Thyroid gland (tissue), 4 donors: ENCODE data around the gene FSTL4.

ENCODE experiments used
- POLR2A ChIP-seq, 2 donors: fragments of 450-650 bp; IDR thresholded peaks; one replicate each; pipeline ENCODE4 v1.6.1; 2017; ENCODE audit warnings: antibody characterized with exemption in 2 of 2, mild to moderate bottlenecking in 2 of 2, moderate library complexity in 1 of 2
- TF ChIP-seq, protein P1 (sequence below), 6 experiments: fragments of 200-600 bp in 3 of 6; fragments of 450-650 bp in 3 of 6; sonication (generic) in 3 of 6; IDR thresholded peaks; one replicate each; pipeline ENCODE4 v1.5.1; 2016 to 2019; ENCODE audit warnings: antibody characterized with exemption in 6 of 6, mild to moderate bottlenecking in 2 of 6, inconsistent platforms in 1 of 6, moderate library complexity in 1 of 6

DNA sequence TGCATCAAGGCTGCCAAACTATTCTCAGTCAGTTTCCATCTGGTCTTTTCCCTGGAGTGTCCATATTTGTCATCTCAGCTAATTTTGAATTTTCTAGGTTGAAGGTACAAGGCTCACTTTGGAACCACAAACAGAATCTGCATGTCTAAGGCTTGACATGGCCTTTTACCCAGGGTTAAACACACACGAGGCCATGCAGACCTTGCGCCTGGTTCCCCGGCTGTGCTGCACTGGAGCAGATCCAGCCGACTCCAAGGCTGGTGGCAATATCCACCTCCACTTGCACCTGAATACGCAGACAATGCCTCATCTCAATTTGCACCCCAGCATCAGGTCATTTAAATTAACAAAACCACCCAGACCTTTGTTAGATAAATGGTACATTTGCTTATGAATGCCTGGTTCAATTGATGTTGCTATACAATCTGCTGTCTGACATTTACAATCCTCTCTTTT lies 284.4 kb downstream of the FSTL4 start:
- TF ChIP-seq POLR2A (IDR thresholded peaks at IDR 0.05), result no peak
- TF ChIP-seq, protein P1, sequence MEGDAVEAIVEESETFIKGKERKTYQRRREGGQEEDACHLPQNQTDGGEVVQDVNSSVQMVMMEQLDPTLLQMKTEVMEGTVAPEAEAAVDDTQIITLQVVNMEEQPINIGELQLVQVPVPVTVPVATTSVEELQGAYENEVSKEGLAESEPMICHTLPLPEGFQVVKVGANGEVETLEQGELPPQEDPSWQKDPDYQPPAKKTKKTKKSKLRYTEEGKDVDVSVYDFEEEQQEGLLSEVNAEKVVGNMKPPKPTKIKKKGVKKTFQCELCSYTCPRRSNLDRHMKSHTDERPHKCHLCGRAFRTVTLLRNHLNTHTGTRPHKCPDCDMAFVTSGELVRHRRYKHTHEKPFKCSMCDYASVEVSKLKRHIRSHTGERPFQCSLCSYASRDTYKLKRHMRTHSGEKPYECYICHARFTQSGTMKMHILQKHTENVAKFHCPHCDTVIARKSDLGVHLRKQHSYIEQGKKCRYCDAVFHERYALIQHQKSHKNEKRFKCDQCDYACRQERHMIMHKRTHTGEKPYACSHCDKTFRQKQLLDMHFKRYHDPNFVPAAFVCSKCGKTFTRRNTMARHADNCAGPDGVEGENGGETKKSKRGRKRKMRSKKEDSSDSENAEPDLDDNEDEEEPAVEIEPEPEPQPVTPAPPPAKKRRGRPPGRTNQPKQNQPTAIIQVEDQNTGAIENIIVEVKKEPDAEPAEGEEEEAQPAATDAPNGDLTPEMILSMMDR (IDR thresholded peaks at IDR 0.05), result no peak
